Measurements from ENCODE around the gene IRF2BP2.

Gene IRF2BP2

DNA sequence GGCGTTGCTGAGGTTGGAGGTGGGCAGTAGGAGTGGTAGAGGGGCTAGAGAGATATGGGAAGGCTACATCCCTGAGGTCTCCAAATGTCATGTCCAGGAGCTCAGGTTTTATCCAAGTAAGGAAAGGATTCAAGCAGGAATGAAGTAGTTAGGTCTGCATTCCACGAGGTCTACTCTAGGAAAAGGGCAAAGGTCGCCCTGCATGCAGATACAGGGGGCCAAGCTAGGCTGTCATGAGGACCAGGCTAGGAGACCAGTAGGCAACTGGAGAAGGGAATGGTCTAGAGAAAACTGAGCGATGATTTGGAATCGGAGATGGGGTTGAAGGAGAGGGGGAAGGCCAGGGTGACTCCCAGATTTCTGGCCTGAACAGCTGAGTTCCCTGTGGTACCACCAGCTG is 48.7 kb downstream of the IRF2BP2 start:
- Histone ChIP-seq H3K79me1 (ENCODE audit: low read length) (no peaks in the 10 kb centered on the region), H3K27me3 (ENCODE audit: insufficient read depth, low read length, poor library complexity) (no peaks in the 10 kb centered on the region), H3K36me3 (ENCODE audit: control insufficient read depth, insufficient read depth, low read length) (no peaks in the 10 kb centered on the region), H3K79me2 (ENCODE audit: control insufficient read depth, insufficient read depth, low read length) (no peaks in the 10 kb centered on the region), H3K4me3 (ENCODE audit: low read length) (no peak overlapping the region), H3K56ac (ENCODE audit: low read length) (no peak overlapping the region), H3K18ac (ENCODE audit: low read length) (no peak overlapping the region), H3K4me1 (ENCODE audit: control insufficient read depth, low read depth, low read length) (no peaks in the 10 kb centered on the region), H2BK120ac (ENCODE audit: low read depth, low read length) (no peak overlapping the region), H4K8ac (ENCODE audit: low read depth, low read length) (no peak overlapping the region), H2BK5ac (ENCODE audit: low read length) (no peak overlapping the region), H3K4me2 (ENCODE audit: low read length) (no peak overlapping the region), H3K27ac (ENCODE audit: low read depth, low read length) (no peak overlapping the region), H4K5ac (ENCODE audit: low read length) (no peak overlapping the region), H2AK5ac (ENCODE audit: low read length) (no peak overlapping the region), H3K4ac (ENCODE audit: low read depth, low read length) (no peak overlapping the region), H2BK15ac (replicated peaks; ENCODE audit: low read depth) (no peak overlapping the region), H3K23ac (ENCODE audit: low read length) (no peak overlapping the region), H3K9ac (ENCODE audit: low read length) (no peak overlapping the region)
- no CpG with 5 or more reads among the region's 5 CpGs for WGBS (ENCODE audit: extremely low coverage, insufficient coverage, low lambda C conversion rate)
- no peak for DNase-seq

GRCh38 chr1:234559902-234560676 is 49.9 kb downstream of the IRF2BP2 start:
- H3K56ac ChIP-seq (ENCODE audit: low read length), result no peak overlapping the region
- H4K5ac ChIP-seq (ENCODE audit: low read length), result no peak overlapping the region
- no peaks in the 10 kb centered on the region for H3K27me3 ChIP-seq (ENCODE audit: insufficient read depth, low read length, poor library complexity)
- H4K8ac ChIP-seq (ENCODE audit: low read depth, low read length), result no peak overlapping the region
- H3K4me3 ChIP-seq (ENCODE audit: low read length), result no peak overlapping the region
- no peak overlapping the region for H3K23ac ChIP-seq (ENCODE audit: low read length)
- no peaks in the 10 kb centered on the region for H3K79me1 ChIP-seq (ENCODE audit: low read length)
- no peaks in the 10 kb centered on the region for H3K36me3 ChIP-seq (ENCODE audit: control insufficient read depth, insufficient read depth, low read length)
- H3K4me1 ChIP-seq (ENCODE audit: control insufficient read depth, low read depth, low read length), result no peaks in the 10 kb centered on the region
- WGBS (ENCODE audit: extremely low coverage, insufficient coverage, low lambda C conversion rate), result no CpG with 5 or more reads among the region's 14 CpGs
- H2BK15ac ChIP-seq (replicated peaks; ENCODE audit: low read depth), result no peak overlapping the region
- no peaks in the 10 kb centered on the region for H3K79me2 ChIP-seq (ENCODE audit: control insufficient read depth, insufficient read depth, low read length)
- no peak overlapping the region for H2BK5ac ChIP-seq (ENCODE audit: low read length)
- H3K4ac ChIP-seq (ENCODE audit: low read depth, low read length), result no peak overlapping the region
- H3K9ac ChIP-seq (ENCODE audit: low read length), result no peak overlapping the region
- no peak overlapping the region for H2BK120ac ChIP-seq (ENCODE audit: low read depth, low read length)
- no peak for DNase-seq
- H3K4me2 ChIP-seq (ENCODE audit: low read length), result no peak overlapping the region
- H3K27ac ChIP-seq (ENCODE audit: low read depth, low read length), result no peak overlapping the region
- no peak overlapping the region for H2AK5ac ChIP-seq (ENCODE audit: low read length)
- H3K18ac ChIP-seq (ENCODE audit: low read length), result no peak overlapping the region

DNA sequence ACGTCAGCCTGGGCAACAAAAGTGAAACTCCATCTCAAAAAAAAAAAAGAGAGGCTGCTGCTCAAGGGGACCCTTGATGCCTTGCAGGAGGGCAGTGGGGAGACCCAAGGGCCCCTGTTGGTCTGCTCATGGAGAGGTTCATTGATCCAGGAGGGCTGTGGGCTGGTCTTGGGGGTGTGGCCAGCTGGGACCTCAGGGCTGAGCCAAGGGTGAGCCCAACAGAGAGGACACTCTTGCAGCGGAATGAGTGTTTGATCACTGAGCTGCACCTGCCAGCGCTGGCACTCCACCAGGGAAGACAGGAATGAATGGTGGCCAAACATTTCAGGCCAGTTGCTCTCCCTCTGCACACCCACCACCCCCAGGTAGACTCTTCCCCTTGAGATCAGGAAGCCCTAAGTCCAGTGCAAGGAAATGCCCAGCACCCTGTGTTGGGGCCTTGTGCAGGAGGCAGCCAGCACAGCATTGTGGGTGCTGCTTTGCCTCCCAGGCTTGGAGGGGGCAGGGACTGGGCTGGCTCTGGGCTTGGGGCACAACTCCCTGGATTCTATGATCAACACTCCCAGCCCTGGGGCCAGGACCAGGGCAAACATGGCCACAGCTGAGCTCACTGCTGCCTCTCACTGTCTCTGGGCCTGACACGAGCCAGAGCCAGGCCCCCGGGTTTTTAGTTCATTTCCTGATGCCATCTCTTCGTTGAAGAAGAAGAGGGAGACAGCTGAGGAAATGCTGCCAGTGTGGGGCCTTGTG is 50.7 kb downstream of the IRF2BP2 start:
- H3K23ac ChIP-seq (ENCODE audit: low read length), result no peak overlapping the region

DNA sequence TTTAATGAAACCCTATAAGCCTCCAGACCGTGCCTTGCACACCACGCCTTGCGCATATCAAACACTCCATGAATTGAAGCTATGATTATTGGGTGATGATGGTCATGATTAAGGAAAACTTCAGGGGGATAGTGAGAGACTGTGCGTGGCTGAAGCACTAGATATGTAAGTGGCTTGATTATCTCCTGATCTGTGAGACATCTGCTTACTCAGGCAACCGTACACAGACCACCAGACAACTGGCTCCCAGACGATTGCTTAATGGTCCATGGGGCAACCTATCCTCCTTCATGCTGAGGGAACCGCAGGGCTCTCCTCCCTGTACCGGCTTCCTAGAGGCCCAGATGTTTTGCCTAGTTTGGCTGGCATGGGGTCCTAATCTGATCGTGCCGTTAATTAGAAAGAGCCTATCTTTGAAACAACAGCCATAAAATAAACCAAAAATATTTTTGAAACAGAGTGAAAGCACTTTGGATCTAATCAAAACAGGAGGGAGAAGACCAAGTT is 51.6 kb downstream of the IRF2BP2 start:
- DNase-seq, result no peak
- Histone ChIP-seq H3K79me2 (ENCODE audit: control insufficient read depth, insufficient read depth, low read length) (no peaks in the 10 kb centered on the region), H3K56ac (ENCODE audit: low read length) (no peak overlapping the region), H4K5ac (ENCODE audit: low read length) (no peak overlapping the region), H3K9ac (ENCODE audit: low read length) (no peak overlapping the region), H4K8ac (ENCODE audit: low read depth, low read length) (no peak overlapping the region), H2BK5ac (ENCODE audit: low read length) (no peak overlapping the region), H3K4me2 (ENCODE audit: low read length) (no peak overlapping the region), H3K36me3 (ENCODE audit: control insufficient read depth, insufficient read depth, low read length) (no peaks in the 10 kb centered on the region), H3K4me3 (ENCODE audit: low read length) (no peak overlapping the region), H3K4ac (ENCODE audit: low read depth, low read length) (no peak overlapping the region), H2BK15ac (replicated peaks; ENCODE audit: low read depth) (no peak overlapping the region), H3K27ac (ENCODE audit: low read depth, low read length) (no peak overlapping the region), H2BK120ac (ENCODE audit: low read depth, low read length) (no peak overlapping the region), H3K18ac (ENCODE audit: low read length) (no peak overlapping the region), H3K27me3 (ENCODE audit: insufficient read depth, low read length, poor library complexity) (no peaks in the 10 kb centered on the region), H3K79me1 (ENCODE audit: low read length) (no peaks in the 10 kb centered on the region), H3K23ac (ENCODE audit: low read length) (no peak overlapping the region), H3K4me1 (ENCODE audit: control insufficient read depth, low read depth, low read length) (no peaks in the 10 kb centered on the region), H2AK5ac (ENCODE audit: low read length) (no peak overlapping the region)
- no CpG with 5 or more reads among the region's 10 CpGs for WGBS (ENCODE audit: extremely low coverage, insufficient coverage, low lambda C conversion rate)

More for the DNA sequence above, 50.7 kb downstream of the IRF2BP2 start:
- no peak overlapping the region for H2AK5ac ChIP-seq (ENCODE audit: low read length)
- no peaks in the 10 kb centered on the region for H3K36me3 ChIP-seq (ENCODE audit: control insufficient read depth, insufficient read depth, low read length)
- H4K8ac ChIP-seq (ENCODE audit: low read depth, low read length), result no peak overlapping the region
- no CpG with 5 or more reads among the region's 6 CpGs for WGBS (ENCODE audit: extremely low coverage, insufficient coverage, low lambda C conversion rate)
- no peak overlapping the region for H3K18ac ChIP-seq (ENCODE audit: low read length)
- H3K9ac ChIP-seq (ENCODE audit: low read length), result no peak overlapping the region
- no peaks in the 10 kb centered on the region for H3K79me1 ChIP-seq (ENCODE audit: low read length)
- no peak overlapping the region for H3K4ac ChIP-seq (ENCODE audit: low read depth, low read length)
- H3K27me3 ChIP-seq (ENCODE audit: insufficient read depth, low read length, poor library complexity), result no peaks in the 10 kb centered on the region
- no peak for DNase-seq
- no peaks in the 10 kb centered on the region for H3K79me2 ChIP-seq (ENCODE audit: control insufficient read depth, insufficient read depth, low read length)
- H2BK120ac ChIP-seq (ENCODE audit: low read depth, low read length), result no peak overlapping the region
- no peak overlapping the region for H2BK15ac ChIP-seq (replicated peaks; ENCODE audit: low read depth)
- no peak overlapping the region for H2BK5ac ChIP-seq (ENCODE audit: low read length)
- no peak overlapping the region for H3K56ac ChIP-seq (ENCODE audit: low read length)
- no peak overlapping the region for H4K5ac ChIP-seq (ENCODE audit: low read length)
- H3K4me3 ChIP-seq (ENCODE audit: low read length), result no peak overlapping the region
- no peak overlapping the region for H3K4me2 ChIP-seq (ENCODE audit: low read length)
- H3K27ac ChIP-seq (ENCODE audit: low read depth, low read length), result no peak overlapping the region
- no peaks in the 10 kb centered on the region for H3K4me1 ChIP-seq (ENCODE audit: control insufficient read depth, low read depth, low read length)

DNA sequence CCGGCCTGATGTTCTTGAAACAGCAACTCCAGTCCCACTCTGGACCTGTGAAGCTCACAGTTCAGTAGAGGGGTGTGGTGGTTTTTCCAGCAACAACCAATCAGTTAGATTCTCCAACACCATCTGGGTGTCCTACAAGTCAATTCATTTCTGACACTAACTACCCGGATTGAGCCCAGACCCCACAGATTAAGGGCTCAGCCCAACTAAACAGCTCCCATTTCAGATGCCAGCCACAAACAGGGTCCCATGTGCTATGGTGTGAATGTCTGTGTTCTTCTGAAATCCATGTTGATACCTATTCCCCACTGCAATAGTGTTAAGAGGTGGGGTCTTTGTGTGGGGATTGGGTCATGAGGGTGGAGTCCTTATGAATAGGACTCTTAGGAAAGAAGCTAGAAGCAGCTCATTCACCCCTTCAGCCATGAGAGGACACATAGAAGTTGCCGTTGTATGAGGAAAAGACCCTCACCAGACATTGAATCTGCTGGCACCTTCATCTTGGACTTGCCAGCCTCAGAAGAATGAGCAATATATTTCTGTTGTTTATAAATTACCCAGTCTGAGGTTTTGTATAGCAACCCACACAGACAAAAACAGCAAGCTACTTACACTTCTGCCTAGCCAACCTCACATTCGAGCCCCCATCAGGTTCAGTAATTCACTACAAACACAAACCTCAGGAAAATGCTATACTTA is 53.6 kb downstream of the IRF2BP2 start:
- no peaks in the 10 kb centered on the region for H3K79me1 ChIP-seq (ENCODE audit: low read length)
- no peak overlapping the region for H3K4ac ChIP-seq (ENCODE audit: low read depth, low read length)
- no peak overlapping the region for H3K18ac ChIP-seq (ENCODE audit: low read length)
- DNase-seq, result no peak
- H3K4me2 ChIP-seq (ENCODE audit: low read length), result no peak overlapping the region
- no peaks in the 10 kb centered on the region for H3K36me3 ChIP-seq (ENCODE audit: control insufficient read depth, insufficient read depth, low read length)
- no peak overlapping the region for H3K4me3 ChIP-seq (ENCODE audit: low read length)
- no peak overlapping the region for H2BK15ac ChIP-seq (replicated peaks; ENCODE audit: low read depth)
- H3K79me2 ChIP-seq (ENCODE audit: control insufficient read depth, insufficient read depth, low read length), result no peaks in the 10 kb centered on the region
- H3K4me1 ChIP-seq (ENCODE audit: control insufficient read depth, low read depth, low read length), result no peaks in the 10 kb centered on the region
- no peak overlapping the region for H3K9ac ChIP-seq (ENCODE audit: low read length)
- no peak overlapping the region for H2BK5ac ChIP-seq (ENCODE audit: low read length)
- no peaks in the 10 kb centered on the region for H3K27me3 ChIP-seq (ENCODE audit: insufficient read depth, low read length, poor library complexity)
- no peak overlapping the region for H2AK5ac ChIP-seq (ENCODE audit: low read length)
- no CpG with 5 or more reads among the region's 4 CpGs for WGBS (ENCODE audit: extremely low coverage, insufficient coverage, low lambda C conversion rate)
- no peak overlapping the region for H3K56ac ChIP-seq (ENCODE audit: low read length)
- H4K5ac ChIP-seq (ENCODE audit: low read length), result no peak overlapping the region
- no peak overlapping the region for H3K27ac ChIP-seq (ENCODE audit: low read depth, low read length)
- no peak overlapping the region for H3K23ac ChIP-seq (ENCODE audit: low read length)
- H2BK120ac ChIP-seq (ENCODE audit: low read depth, low read length), result no peak overlapping the region
- H4K8ac ChIP-seq (ENCODE audit: low read depth, low read length), result no peak overlapping the region
